GM12874 (cell line): ENCODE data around the gene WWC1.

Experiments
- TF ChIP-seq, protein P1 (sequence below): IDR thresholded peaks from 2 replicates; pipeline ENCODE4 v1.5.1; 2011; ENCODE audit warnings: low read depth, mild to moderate bottlenecking, control low read depth, low read length, moderate library complexity; ENCODE audit not compliant: insufficient read depth

WWC1 gene

DNA sequence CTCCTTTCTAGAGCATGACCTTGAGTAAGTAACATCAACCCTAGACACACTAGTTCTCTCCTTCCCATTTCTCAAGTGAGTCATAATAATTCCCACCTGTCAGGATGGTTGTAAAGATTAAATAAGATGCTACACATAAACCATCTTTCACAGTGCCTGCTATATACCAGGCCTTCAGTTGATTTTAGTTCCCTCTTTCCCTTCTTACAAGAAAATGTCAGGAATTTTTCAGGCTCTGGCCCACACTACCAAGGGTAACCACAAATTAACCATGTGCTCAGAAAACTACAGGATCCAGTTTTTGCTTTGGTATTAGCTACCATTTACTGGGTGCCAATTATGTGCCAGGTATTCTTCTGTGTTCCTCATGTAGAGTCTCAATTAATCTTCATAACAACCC is 152.1 kb downstream of the WWC1 start:
- TF ChIP-seq, protein P1, sequence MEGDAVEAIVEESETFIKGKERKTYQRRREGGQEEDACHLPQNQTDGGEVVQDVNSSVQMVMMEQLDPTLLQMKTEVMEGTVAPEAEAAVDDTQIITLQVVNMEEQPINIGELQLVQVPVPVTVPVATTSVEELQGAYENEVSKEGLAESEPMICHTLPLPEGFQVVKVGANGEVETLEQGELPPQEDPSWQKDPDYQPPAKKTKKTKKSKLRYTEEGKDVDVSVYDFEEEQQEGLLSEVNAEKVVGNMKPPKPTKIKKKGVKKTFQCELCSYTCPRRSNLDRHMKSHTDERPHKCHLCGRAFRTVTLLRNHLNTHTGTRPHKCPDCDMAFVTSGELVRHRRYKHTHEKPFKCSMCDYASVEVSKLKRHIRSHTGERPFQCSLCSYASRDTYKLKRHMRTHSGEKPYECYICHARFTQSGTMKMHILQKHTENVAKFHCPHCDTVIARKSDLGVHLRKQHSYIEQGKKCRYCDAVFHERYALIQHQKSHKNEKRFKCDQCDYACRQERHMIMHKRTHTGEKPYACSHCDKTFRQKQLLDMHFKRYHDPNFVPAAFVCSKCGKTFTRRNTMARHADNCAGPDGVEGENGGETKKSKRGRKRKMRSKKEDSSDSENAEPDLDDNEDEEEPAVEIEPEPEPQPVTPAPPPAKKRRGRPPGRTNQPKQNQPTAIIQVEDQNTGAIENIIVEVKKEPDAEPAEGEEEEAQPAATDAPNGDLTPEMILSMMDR: no peak

DNA sequence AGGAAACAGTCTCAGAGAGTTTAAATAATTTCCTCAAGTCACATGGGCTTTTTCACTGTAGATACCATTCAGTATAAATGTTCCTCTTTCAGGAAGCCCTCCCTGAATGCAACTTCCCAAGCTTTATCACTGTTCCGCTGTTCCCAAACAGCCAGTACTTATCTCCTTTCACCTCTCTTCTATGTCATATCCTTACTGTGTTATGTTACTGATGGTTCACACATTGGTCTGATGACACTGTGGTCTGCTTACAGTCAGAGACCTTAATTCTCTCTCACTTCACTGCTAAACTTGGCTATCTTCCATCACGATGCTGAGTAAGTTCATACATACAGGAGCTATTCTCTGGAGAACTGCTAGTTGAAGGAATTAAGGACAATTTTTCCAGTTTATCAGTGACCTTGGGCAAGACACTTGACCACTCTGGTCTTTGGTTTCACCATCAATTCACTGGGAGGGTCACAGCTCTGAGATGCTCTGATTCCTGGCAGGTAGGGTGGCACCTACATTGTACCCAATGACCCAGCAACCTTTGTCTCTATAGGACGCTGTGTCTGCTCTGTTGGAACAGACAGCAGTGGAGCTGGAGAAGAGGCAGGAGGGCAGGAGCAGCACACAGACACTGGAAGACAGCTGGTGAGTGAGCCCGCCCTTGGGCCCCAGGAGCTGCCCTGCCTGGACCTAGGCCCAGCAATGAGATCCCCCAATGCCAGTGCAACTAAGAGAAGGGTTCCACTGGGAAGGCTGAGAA is 152.7 kb downstream of the WWC1 start:
- TF ChIP-seq, protein P1: no peak

DNA sequence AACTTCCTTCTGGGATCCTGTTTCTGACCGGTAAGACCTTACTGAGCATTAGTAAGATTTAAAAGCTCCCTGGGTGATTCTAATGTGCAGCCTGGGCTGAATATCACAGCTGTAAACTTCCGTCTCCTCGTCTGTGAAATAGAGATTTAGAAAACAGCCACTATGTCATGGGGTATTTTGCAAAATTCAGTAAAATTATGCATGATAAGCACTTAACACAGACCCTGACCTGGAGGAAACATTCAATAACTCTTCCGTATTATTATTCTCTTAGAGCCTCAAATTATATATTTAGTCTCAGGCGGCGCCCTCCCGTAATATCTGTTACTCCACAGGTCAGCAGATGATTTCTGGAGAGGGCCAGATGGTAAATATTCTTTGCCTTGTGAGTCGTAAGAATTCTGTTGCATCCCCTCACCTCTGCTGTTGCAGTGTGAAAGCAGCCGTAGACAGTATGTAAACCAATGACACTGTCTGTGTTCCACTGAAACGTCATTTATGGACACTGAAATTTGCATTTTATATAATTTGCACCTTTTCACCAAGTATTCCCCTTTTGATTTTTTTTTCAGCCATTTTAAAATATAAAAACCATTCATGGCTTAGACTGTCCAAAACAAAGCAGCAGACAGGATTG is 155.7 kb downstream of the WWC1 start:
- TF ChIP-seq, protein P1: no peak

DNA sequence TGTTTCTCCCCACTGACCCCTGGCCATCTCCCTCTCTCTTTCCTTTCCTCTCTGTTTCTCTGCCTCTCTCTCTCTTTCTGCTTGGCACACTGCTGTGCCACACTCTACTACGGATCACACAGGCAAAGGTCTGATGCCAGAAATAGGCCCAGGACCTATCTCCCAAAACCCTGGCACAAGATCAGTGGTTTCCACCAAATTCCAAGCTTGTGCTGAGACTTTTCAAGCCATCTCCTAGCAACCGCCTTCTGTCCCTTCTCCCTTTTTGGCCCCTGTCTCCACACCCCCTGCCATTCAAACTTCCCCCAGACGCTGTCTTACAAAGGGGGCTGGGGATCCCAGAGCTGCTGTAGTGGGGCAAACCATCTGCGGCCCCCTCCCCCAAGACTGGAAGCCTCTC is 156.4 kb downstream of the WWC1 start:
- TF ChIP-seq, protein P1: no peak

DNA sequence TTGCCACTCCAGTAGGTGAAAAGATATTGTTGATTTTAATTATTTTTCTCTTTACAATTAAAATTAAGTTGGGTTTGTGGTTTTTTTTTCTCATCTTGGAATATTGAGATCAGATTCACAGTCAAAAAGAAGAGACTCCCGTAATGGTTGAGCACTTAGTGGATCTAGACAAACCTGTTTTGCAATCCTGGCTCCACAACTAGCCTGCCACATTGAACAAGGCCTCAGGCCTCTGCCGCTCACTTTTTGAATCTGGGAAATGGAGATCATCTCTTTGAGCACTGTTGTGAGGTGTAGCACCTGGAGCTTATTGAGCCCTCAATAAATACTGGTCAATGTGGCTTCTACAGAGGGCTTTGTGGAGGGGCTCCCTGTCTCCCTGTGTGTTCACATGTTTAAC is 157.7 kb downstream of the WWC1 start:
- TF ChIP-seq, protein P1: no peak

DNA sequence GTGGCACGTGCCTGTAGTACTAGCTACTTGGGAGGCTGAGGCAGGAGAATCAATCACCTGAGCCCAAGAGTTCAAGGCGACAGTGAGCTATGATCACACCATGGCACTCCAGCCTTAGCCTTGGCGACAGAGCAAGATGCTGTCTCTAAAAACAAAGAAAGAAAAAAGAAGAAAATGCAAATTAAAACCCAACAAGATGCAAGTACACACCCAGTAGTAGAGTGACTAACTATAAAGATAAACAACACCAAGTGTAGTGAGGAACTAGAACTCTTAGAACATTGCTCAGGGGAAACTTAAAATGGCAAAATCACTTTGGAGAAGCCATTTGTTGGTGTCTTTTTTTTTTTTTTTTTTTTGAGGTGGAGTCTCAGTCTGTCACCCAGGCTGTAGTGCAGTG is 160.1 kb downstream of the WWC1 start:
- TF ChIP-seq, protein P1: no peak

DNA sequence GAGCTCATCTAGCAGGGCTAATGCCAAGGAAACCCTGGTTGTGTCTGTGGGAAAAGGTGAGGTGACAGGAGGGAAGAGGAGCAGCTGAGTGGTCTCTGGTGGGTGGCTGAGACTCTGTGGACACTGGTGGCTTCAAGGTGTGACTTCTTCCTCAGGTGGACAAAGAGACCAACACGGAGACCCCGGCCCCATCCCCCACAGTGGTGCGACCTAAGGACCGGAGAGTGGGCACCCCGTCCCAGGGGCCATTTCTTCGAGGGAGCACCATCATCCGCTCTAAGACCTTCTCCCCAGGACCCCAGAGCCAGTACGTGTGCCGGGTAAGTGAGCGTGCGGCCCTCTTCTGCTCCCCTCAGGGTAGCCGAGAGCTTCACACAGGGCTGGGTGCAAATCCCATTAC is 163.8 kb downstream of the WWC1 start:
- TF ChIP-seq, protein P1: no peak
